SK-N-SH (cell line): ENCODE results near the gene TMUB1. TPM values are rescaled to one million over a fixed set of nuclear protein-coding genes. Genes with fewer than 3 reads are reported as not detected.
A peak's percentile ranks its signal among the peaks of the same experiment; 100 is the strongest.

Experiments used
- CTCF ChIA-PET: fragments of 300-600, 350-600 bp; formaldehyde crosslinking; extraction: SDS; loops from one replicate; lab custom pipeline; 2021; lab: Yijun Ruan, JAX
- POLR2A ChIA-PET: fragments of 350-600 bp; sonication (Branson Sonifier 250); formaldehyde crosslinking; extraction: SDS; loops from one replicate; lab custom pipeline; 2020; ENCODE audit warnings: antibody characterized with exemption, inconsistent platforms; lab: Yijun Ruan, JAX
- DNase-seq: peaks from one replicate; pipeline ENCODE4 v3.0.0; 2012
- H2AFZ ChIP-seq: fragments of 200-600 bp; sonication (generic); 2 replicates; pipeline ENCODE4 v1.8.1; 2016; ENCODE audit warnings: antibody characterized with exemption, mild to moderate bottlenecking, low read depth
- H3F3A ChIP-seq: fragments of 200-600 bp; sonication (generic); replicated peaks from 2 replicates; pipeline ENCODE3; 2016; ENCODE audit warnings: antibody characterized with exemption, mild to moderate bottlenecking; ENCODE audit not compliant: insufficient read depth
- H3K27ac ChIP-seq, 2 experiments: fragments of 200-500 bp in 1 of 2; fragments of 200-600 bp in 1 of 2; sonication (Bioruptor generic) in 1 of 2; sonication (generic), shearing (Covaris generic) in 1 of 2; 2 replicates each; pipeline versions ENCODE4 v1.5.1 to v1.6.1; 2014 to 2016; ENCODE audit warnings: low read depth in 2 of 2, inconsistent platforms in 1 of 2, low read length in 1 of 2, mild to moderate bottlenecking in 1 of 2, mixed read lengths in 1 of 2
- H3K27me3 ChIP-seq: fragments of 200-600 bp; sonication (generic), shearing (Covaris generic); 2 replicates; pipeline ENCODE4 v1.6.1; 2016; ENCODE audit warnings: mixed run types; ENCODE audit not compliant: insufficient read depth
- H3K36me3 ChIP-seq, 2 experiments: fragments of 200-500 bp in 1 of 2; fragments of 200-600 bp in 1 of 2; sonication (Bioruptor generic) in 1 of 2; sonication (generic) in 1 of 2; replicated peaks in 1 of 2; 2 replicates each; pipeline versions ENCODE3 to v1.5.1; 2014 to 2016; ENCODE audit warnings: low read length in 1 of 2, mild to moderate bottlenecking in 1 of 2; ENCODE audit not compliant: insufficient read depth in 2 of 2, control insufficient read depth in 1 of 2
- H3K4me1 ChIP-seq, 2 experiments: fragments of 200-500 bp in 1 of 2; fragments of 200-600 bp in 1 of 2; sonication (Bioruptor generic) in 1 of 2; sonication (generic), shearing (Covaris generic) in 1 of 2; 2 replicates each; pipeline versions ENCODE4 v1.5.1 to v1.6.1; 2014 to 2016; ENCODE audit warnings: low read depth in 1 of 2, low read length in 1 of 2, mixed run types in 1 of 2; ENCODE audit not compliant: insufficient read depth in 2 of 2, control insufficient read depth in 1 of 2
- H3K4me2 ChIP-seq: fragments of 200-600 bp; sonication (generic), shearing (Covaris generic); 2 replicates; pipeline ENCODE4 v1.6.1; 2017; ENCODE audit warnings: mixed run types
- H3K4me3 ChIP-seq, 2 experiments: fragments of 200-500 bp in 1 of 2; fragments of 200-600 bp in 1 of 2; sonication (Bioruptor generic) in 1 of 2; sonication (generic), shearing (Covaris generic) in 1 of 2; 2 replicates each; pipeline versions ENCODE4 v1.5.1 to v1.8.1; 2014 to 2016; ENCODE audit warnings: low read depth in 2 of 2, inconsistent platforms in 1 of 2, low read length in 1 of 2, mild to moderate bottlenecking in 1 of 2, mixed read lengths in 1 of 2, moderate library complexity in 1 of 2
- H3K79me2 ChIP-seq: fragments of 200-600 bp; sonication (generic); 2 replicates; pipeline ENCODE4 v1.8.1; 2017; ENCODE audit warnings: mild to moderate bottlenecking; ENCODE audit not compliant: insufficient read depth
- H3K9ac ChIP-seq: fragments of 200-600 bp; sonication (generic); 2 replicates; pipeline ENCODE4 v1.6.1; 2017; ENCODE audit warnings: mixed run types
- H3K9me2 ChIP-seq: fragments of 200-600 bp; sonication (generic); 2 replicates; pipeline ENCODE4 v1.6.1; 2017; ENCODE audit warnings: mixed run types
- H3K9me3 ChIP-seq: fragments of 200-600 bp; sonication (generic); 2 replicates; pipeline ENCODE4 v1.6.1; 2017; ENCODE audit warnings: mixed run types, mild to moderate bottlenecking, moderate library complexity
- H4K20me1 ChIP-seq: fragments of 200-600 bp; sonication (generic); 2 replicates; pipeline ENCODE4 v1.6.1; 2017; ENCODE audit warnings: mild to moderate bottlenecking, mixed run types; ENCODE audit not compliant: insufficient read depth
- CHD2 ChIP-seq: fragments of 150-350 bp; IDR thresholded peaks from 2 replicates; pipeline ENCODE4 v1.6.1; 2018; ENCODE audit warnings: low read length; ENCODE audit not compliant: partially characterized antibody
- ELF1 ChIP-seq: IDR thresholded peaks from 2 replicates; pipeline ENCODE4 v1.4.0; 2012
- FOSL2 ChIP-seq: IDR thresholded peaks from 2 replicates; pipeline ENCODE4 v1.4.0; 2012; ENCODE audit warnings: low read depth, mild to moderate bottlenecking, moderate library complexity, borderline replicate concordance
- FOXJ3 ChIP-seq: sonication (generic); formaldehyde crosslinking; IDR thresholded peaks from 2 replicates; pipeline ENCODE4 v1.5.1; 2020; ENCODE audit warnings: mild to moderate bottlenecking, missing genetic modification reagents
- GATA2 ChIP-seq: sonication (generic); formaldehyde crosslinking; IDR thresholded peaks from 2 replicates; pipeline ENCODE4 v1.5.0; 2020; ENCODE audit warnings: mild to moderate bottlenecking, missing genetic modification reagents
- NFIC ChIP-seq: IDR thresholded peaks from 2 replicates; pipeline ENCODE4 v1.4.0; 2012; ENCODE audit warnings: borderline replicate concordance
- POLR2AphosphoS5 ChIP-seq: IDR thresholded peaks from 2 replicates; pipeline ENCODE4 v1.6.1; 2012; ENCODE audit warnings: low read depth, low read length
- TAF1 ChIP-seq: IDR thresholded peaks from 2 replicates; pipeline ENCODE4 v1.6.1; 2012; ENCODE audit warnings: low read depth, mild to moderate bottlenecking, low read length, moderate library complexity, borderline replicate concordance
- TCF12 ChIP-seq: IDR thresholded peaks from 2 replicates; pipeline ENCODE4 v1.4.0; 2012
- WGBS: methylation state at CpG from one replicate; pipeline ENCODE4 v1.1.6; 2017; ENCODE audit warnings: low lambda C conversion rate; 5-methylcytosine and 5-hydroxymethylcytosine counted together
- polyA plus RNA-seq, 3 experiments: library from polyadenylated mRNA; depleted of rRNA; stranded (reverse); fragments of >200 nt; gene quantifications; 2 replicates each; pipeline ENCODE4 v1.2.3, GENCODE V29; 2012
- TF ChIP-seq, protein P1 (sequence below): IDR thresholded peaks from 2 replicates; pipeline ENCODE4 v1.4.0; 2012; ENCODE audit warnings: low read depth
- TF ChIP-seq, protein P2 (sequence below): IDR thresholded peaks from 2 replicates; pipeline ENCODE4; 2012
- TF ChIP-seq, protein P3 (sequence below): fragments of 150-350 bp; IDR thresholded peaks from 2 replicates; pipeline ENCODE4 v1.6.1; 2016; ENCODE audit warnings: mild to moderate bottlenecking, low read depth, low read length

The TMUB1 gene
- polyA plus RNA-seq, 1 of the 3 experiments (the other 2 are of a cell fraction), result 60.6 TPM

DNA sequence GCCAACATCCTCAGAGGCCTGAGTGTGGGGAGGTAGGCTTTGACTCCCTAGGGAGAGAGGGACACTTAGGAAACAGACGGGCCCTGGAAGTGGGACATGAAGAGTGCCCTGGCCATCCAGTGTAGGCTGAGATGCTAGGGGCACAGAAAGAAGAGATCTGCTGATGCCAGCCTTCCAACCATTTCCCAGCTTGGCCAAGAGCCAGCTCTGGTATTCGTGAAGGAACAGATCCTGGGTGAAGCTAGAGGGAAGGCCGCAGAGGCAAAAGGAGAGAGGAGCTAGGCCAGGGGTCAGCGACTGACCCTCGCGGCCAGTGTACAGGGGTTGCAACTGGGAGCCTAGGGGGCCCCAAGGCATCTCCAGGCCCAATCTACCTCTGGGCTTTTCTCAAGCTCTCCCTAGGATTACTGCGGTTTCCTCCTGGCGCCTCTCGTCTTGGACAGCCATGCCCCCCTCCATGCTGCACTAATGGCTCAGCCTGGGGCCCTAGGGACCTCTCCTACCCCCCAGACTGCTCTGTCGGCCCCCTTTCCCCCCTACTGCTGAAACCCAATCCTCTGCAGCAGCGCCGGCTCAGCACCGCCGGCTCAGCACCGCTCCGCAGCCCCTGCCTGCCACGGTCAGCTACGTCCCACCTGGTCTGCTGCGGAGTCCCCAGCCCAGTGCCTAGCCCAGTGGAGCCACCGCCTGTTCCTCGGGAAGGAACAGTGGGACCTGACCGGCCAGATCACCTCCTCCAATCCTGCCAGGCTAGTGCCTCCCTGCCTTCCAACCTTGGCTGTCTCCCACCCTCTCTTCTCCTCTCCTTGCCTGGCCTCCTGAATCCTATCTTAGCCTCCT, 35.1 kb downstream of the TMUB1 start, which contains the start of gene ASIC3:
TSS of gene ASIC3 (plus strand) at position 556 of the 840 bp plus-strand sequence. CDS start 355 bp downstream, outside the sequence.
- no peak within 1 kb of the TSS for H2AFZ ChIP-seq
- DNase-seq, result peak; percentile 74
- TF ChIP-seq, protein P1, sequence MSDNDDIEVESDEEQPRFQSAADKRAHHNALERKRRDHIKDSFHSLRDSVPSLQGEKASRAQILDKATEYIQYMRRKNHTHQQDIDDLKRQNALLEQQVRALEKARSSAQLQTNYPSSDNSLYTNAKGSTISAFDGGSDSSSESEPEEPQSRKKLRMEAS, result no peak
- TF ChIP-seq POLR2AphosphoS5, result 0 out of 2 replicates have a peak, but pooled peaks have one; percentile 22
- peak; percentile 9 for TF ChIP-seq CHD2
- TF ChIP-seq TAF1, result no peak
- TF ChIP-seq ELF1, result no peak
- TF ChIP-seq, all 33 proteins: peak for 2
- H3K4me2 ChIP-seq, result peak within 1 kb of the TSS; percentile 60
- CTCF ChIA-PET, result interaction anchor here (0.7 to 2.1 kb wide), 11 partner anchors 9 to 599 kb away, joined by 3 to 10 read pairs (median 4); partner anchors contain the start of genes ABCB8 and SLC4A2
- H3K4me1 ChIP-seq, result peaks cover 13 to 39% of the 10 kb centered on the region in 2 experiments
- peaks cover 15% of the 10 kb centered on the region for H3F3A ChIP-seq
- H3K9me2 ChIP-seq, result no peaks in the 10 kb centered on the region
- peak within 1 kb of the TSS; percentile 61 to 78 for H3K27ac ChIP-seq
- H3K79me2 ChIP-seq, result no peaks in the 10 kb centered on the region
- POLR2A ChIA-PET, result interaction anchor here (0.6 to 2.1 kb wide), 3 partner anchors 9 to 34 kb away, joined by 3 to 11 read pairs (median 5); partner anchors contain the start of genes CDK5 and SLC4A2
- no peak within 1 kb of the TSS for H3K9ac ChIP-seq
- H3K27me3 ChIP-seq, result no peaks in the 10 kb centered on the region
- no peaks in the 10 kb centered on the region for H3K9me3 ChIP-seq
- 88% methylated on average over 22 of the region's 22 CpGs for WGBS
- no peak within 1 kb of the TSS for H3K4me3 ChIP-seq
- peaks cover 4 to 21% of the 10 kb centered on the region in 2 experiments for H3K36me3 ChIP-seq
- H4K20me1 ChIP-seq, result no peaks in the 10 kb centered on the region

DNA sequence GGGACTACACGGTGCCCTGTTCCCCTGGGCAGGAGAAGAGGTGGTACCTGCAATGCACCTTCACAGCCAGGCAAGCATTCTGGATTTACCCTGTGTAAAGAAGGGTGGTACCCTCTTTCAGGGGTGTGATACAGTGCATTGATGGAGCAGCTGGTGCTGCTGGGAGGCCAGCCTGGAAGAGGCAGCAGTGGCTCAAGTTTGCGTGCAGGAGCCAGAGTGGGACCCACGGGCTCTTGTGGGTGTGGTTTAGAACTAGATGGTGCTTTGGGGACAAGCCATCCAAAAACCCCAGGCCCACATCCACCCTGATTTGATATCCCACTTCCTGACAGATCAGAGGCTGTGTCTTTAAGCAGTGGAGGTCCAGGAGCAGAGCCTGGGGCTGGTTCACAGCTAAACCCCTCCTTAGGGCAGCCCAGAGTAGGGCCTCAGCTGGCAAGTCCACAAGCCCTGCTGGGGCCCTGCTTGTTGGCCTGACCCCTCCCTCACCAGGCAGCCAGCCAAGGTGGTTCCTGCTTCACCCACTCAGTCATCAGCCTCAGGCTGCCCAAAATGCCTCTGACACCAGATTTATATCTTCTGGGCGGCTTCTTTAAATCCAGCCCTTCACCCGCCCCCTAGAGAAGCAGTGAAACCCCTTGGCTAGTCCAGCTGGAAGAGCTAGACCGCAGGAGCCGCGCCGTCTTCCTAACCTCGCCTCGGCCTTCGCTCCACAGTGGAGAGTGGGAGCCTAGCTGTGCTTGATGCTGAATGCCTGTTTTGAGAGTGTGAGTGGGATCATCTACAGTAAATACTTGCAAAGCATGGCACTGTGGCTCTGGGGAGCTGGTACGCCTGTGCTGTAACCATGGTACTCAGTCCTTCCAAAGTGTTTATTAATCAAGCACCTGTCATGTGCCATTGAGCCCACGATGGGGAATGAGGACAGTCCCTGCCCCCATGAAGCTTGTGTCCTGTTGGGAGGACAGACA, 36.4 kb downstream of the TMUB1 start:
- CTCF ChIA-PET, result interaction anchor here (0.8 to 3.7 kb wide), 14 partner anchors 10 to 598 kb away, joined by 3 to 21 read pairs (median 4); partner anchors contain the start of genes ABCB8, CDK5 and SLC4A2
- peak overlapping the region; percentile 61 to 78 for H3K27ac ChIP-seq
- WGBS, result 28% methylated on average over 13 of the region's 14 CpGs

More for the DNA sequence above, 36.4 kb downstream of the TMUB1 start:
- peak; percentile 88 for DNase-seq
- no peaks in the 10 kb centered on the region for H3K79me2 ChIP-seq
- TF ChIP-seq NFIC (peak; percentile 94), FOXJ3 (CRISPR knock-in tag) (peak; percentile 27; the same call in 1 of the 2 replicates), TAF1 (no peak), FOSL2 (peak; percentile 20; the same call in 1 of the 2 replicates), TCF12 (peak; percentile 80; the same call in 1 of the 2 replicates), GATA2 (CRISPR knock-in tag) (peak; percentile 59), CHD2 (no peak), POLR2AphosphoS5 (peak; percentile 43; the same call in 1 of the 2 replicates)
- TF ChIP-seq, protein P1, result 0 out of 2 replicates have a peak, but pooled peaks have one; percentile 45
- TF ChIP-seq, protein P2, sequence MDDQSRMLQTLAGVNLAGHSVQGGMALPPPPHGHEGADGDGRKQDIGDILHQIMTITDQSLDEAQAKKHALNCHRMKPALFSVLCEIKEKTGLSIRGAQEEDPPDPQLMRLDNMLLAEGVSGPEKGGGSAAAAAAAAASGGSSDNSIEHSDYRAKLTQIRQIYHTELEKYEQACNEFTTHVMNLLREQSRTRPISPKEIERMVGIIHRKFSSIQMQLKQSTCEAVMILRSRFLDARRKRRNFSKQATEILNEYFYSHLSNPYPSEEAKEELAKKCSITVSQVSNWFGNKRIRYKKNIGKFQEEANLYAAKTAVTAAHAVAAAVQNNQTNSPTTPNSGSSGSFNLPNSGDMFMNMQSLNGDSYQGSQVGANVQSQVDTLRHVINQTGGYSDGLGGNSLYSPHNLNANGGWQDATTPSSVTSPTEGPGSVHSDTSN, result peak; percentile 89
- TF ChIP-seq, protein P3, sequence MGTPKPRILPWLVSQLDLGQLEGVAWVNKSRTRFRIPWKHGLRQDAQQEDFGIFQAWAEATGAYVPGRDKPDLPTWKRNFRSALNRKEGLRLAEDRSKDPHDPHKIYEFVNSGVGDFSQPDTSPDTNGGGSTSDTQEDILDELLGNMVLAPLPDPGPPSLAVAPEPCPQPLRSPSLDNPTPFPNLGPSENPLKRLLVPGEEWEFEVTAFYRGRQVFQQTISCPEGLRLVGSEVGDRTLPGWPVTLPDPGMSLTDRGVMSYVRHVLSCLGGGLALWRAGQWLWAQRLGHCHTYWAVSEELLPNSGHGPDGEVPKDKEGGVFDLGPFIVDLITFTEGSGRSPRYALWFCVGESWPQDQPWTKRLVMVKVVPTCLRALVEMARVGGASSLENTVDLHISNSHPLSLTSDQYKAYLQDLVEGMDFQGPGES, result no peak
- H3K9ac ChIP-seq, result no peak overlapping the region
- H3K36me3 ChIP-seq, result peaks cover 4 to 18% of the 10 kb centered on the region in 2 experiments
- H3K4me3 ChIP-seq, result no peak overlapping the region
- H3K4me1 ChIP-seq, result peaks cover 13 to 39% of the 10 kb centered on the region in 2 experiments
- peak overlapping the region; percentile 60 for H3K4me2 ChIP-seq
- no peaks in the 10 kb centered on the region for H3K9me3 ChIP-seq
- H3F3A ChIP-seq, result peaks cover 14% of the 10 kb centered on the region
- H3K27me3 ChIP-seq, result no peaks in the 10 kb centered on the region
- POLR2A ChIA-PET, result interaction anchor here (0.9 to 2.1 kb wide), 2 partner anchors 11 to 19 kb away, joined by 4 to 11 read pairs; partner anchors contain the start of genes ABCB8, CDK5 and SLC4A2
- H2AFZ ChIP-seq, result no peak overlapping the region
- no peaks in the 10 kb centered on the region for H4K20me1 ChIP-seq
- H3K9me2 ChIP-seq, result no peaks in the 10 kb centered on the region
